Panc1 (cell line): ENCODE results near the gene PDE6A. TPM values are rescaled to one million over a fixed set of nuclear protein-coding genes. Genes with fewer than 3 reads are reported as not detected.

ENCODE experiments used
- ATAC-seq: fragments of 200-7000 bp; cut with Tn5 transposase; 2 replicates; pipeline ENCODE4 v1.9.1; 2020; ENCODE audit warnings: mild to moderate bottlenecking, moderate library complexity
- BruUV-seq: library from RNA; stranded (reverse); fragments of 400-500 nt; replicated peaks from 2 replicates; lab custom pipeline; 2021; lab: Mats Ljungman, UMichigan
- CTCF ChIA-PET: fragments of 300-600 bp; sonication (Branson Sonifier 250); formaldehyde crosslinking; loops from one replicate; lab custom pipeline; 2022; ENCODE audit warnings: antibody characterized with exemption; lab: Charles Lee
- POLR2A ChIA-PET: fragments of 300-600 bp; sonication (Branson Sonifier 250); formaldehyde crosslinking; loops from one replicate; lab custom pipeline; 2022; ENCODE audit warnings: antibody characterized with exemption; lab: Charles Lee
- DNase-seq: peaks from one replicate; pipeline ENCODE4 v3.0.0-alpha.2; 2010; ENCODE audit warnings: low read depth, low spot score
- H3K27ac ChIP-seq: 2 replicates; pipeline ENCODE4 v1.5.1; 2011; ENCODE audit warnings: mild to moderate bottlenecking, low read length, inconsistent platforms
- H3K27me3 ChIP-seq: fragments of 200-500 bp; sonication (Bioruptor generic); 2 replicates; pipeline ENCODE4 v1.6.0; 2014; ENCODE audit warnings: low read length, inconsistent platforms; ENCODE audit not compliant: control insufficient read depth, insufficient read depth
- H3K36me3 ChIP-seq: fragments of 200-500 bp; sonication (Bioruptor generic); 2 replicates; pipeline ENCODE4 v1.5.1; 2014; ENCODE audit warnings: inconsistent platforms, mild to moderate bottlenecking, low read length, moderate library complexity; ENCODE audit not compliant: control insufficient read depth, insufficient read depth
- H3K4me1 ChIP-seq: 2 replicates; pipeline ENCODE4 v1.5.1; 2011; ENCODE audit warnings: inconsistent platforms, mild to moderate bottlenecking, low read length, moderate library complexity; ENCODE audit not compliant: control insufficient read depth, insufficient read depth
- H3K4me3 ChIP-seq, 2 experiments: 2 replicates each; pipeline ENCODE4 v1.5.1; 2011 to 2012; ENCODE audit warnings: low read depth in 2 of 2, low read length in 2 of 2, mild to moderate bottlenecking in 2 of 2, inconsistent platforms in 1 of 2, moderate library complexity in 1 of 2
- H3K9me3 ChIP-seq: fragments of 200-500 bp; sonication (Bioruptor generic); 2 replicates; pipeline ENCODE4 v1.5.1; 2014; ENCODE audit warnings: low read depth, mild to moderate bottlenecking, inconsistent platforms, low read length, moderate library complexity; ENCODE audit not compliant: control insufficient read depth, insufficient read depth
- CTCF ChIP-seq: fragments of 450-650 bp; IDR thresholded peaks from 2 replicates; pipeline ENCODE4 v1.5.1; 2017; ENCODE audit warnings: mild to moderate bottlenecking
- POLR2AphosphoS5 ChIP-seq: IDR thresholded peaks from 2 replicates; pipeline ENCODE4 v1.6.1; 2012; ENCODE audit warnings: mild to moderate bottlenecking, low read depth, low read length, moderate library complexity
- REST ChIP-seq, 2 experiments: IDR thresholded peaks; 2 replicates each; pipeline ENCODE4 v1.6.1; 2011 to 2012; ENCODE audit warnings: low read depth in 2 of 2, control low read depth in 1 of 2, low read length in 1 of 2, mild to moderate bottlenecking in 1 of 2, moderate library complexity in 1 of 2; ENCODE audit not compliant: insufficient read depth in 1 of 2
- SIN3A ChIP-seq: IDR thresholded peaks from 2 replicates; pipeline ENCODE4 v1.6.1; 2012; ENCODE audit warnings: low read depth, mild to moderate bottlenecking, low read length, moderate library complexity, borderline replicate concordance; ENCODE audit not compliant: insufficient read depth
- TCF7L2 ChIP-seq: IDR thresholded peaks from 2 replicates; pipeline ENCODE4 v1.6.1; 2011; ENCODE audit warnings: mild to moderate bottlenecking, low read depth, low read length, inconsistent platforms
- in situ Hi-C: cut with HindIII; loops from 2 replicates; pipeline ENCODE4 v1.10.0; 2016; ENCODE audit warnings: low sequenced_read_pairs, low pct_unique_long_range_greater_than_20kb
- intact Hi-C: fragments of 100-400 bp; cut with micrococcal nuclease; formaldehyde crosslinking; loops from one replicate; pipeline ENCODE4 v1.10.0; 2022; ENCODE audit not compliant: unreplicated experiment
- total RNA-seq: library from RNA; stranded (reverse); gene quantifications from one replicate; pipeline ENCODE4 v1.2.1, GENCODE V29; 2021; ENCODE audit not compliant: unreplicated experiment

PDE6A gene
- total RNA-seq, 1 experiment from 2014 or later = 0.33 TPM

- TF ChIP-seq CTCF (no peak), SIN3A (no peak), REST (IDR thresholded peaks at IDR 0.05; ENCODE audit: insufficient read depth in 1 of 2, low read depth in 2 of 2, low read length in 1 of 2) (no peak), POLR2AphosphoS5 (no peak), TCF7L2 (no peak)
- no peak for DNase-seq
- peak overlapping the region; percentile 98 for H3K27ac ChIP-seq
- intact Hi-C loops (no loop called here), in situ Hi-C loops (no loop called here)
- no peaks in the 10 kb centered on the region for H3K9me3 ChIP-seq
- H3K36me3 ChIP-seq = no peaks in the 10 kb centered on the region
- ATAC-seq = no peak
- no peak overlapping the region for H3K4me3 ChIP-seq
- POLR2A ChIA-PET = no interaction called here
- CTCF ChIA-PET = no interaction called here
- no TSS peak for BruUV-seq
- peaks cover 60% of the 10 kb centered on the region for H3K4me1 ChIP-seq
- no peaks in the 10 kb centered on the region for H3K27me3 ChIP-seq
These were observed 3.5 kb downstream of the PDE6A start for GRCh38 chr5:149940941-149941644.

- ChIA-PET POLR2A (interaction anchor here (1.2 to 1.3 kb wide), 2 partner anchors 18 to 20 kb away, joined by 6 to 11 read pairs; partner anchors contain the start of gene SLC26A2), CTCF (interaction anchor here (0.9 to 1.3 kb wide), 2 partner anchors 20 to 22 kb away, joined by 4 to 5 read pairs; no protein-coding TSS in a partner anchor)
- no peak for ATAC-seq
- no peak for DNase-seq
- in situ Hi-C loops = no loop called here
- H3K4me3 ChIP-seq = no peak overlapping the region
- no peaks in the 10 kb centered on the region for H3K27me3 ChIP-seq
- peaks cover 64% of the 10 kb centered on the region for H3K4me1 ChIP-seq
- no peaks in the 10 kb centered on the region for H3K9me3 ChIP-seq
- intact Hi-C loops = no loop called here
- H3K27ac ChIP-seq = peak overlapping the region; percentile 98
- TF ChIP-seq SIN3A = no peak
- TF ChIP-seq CTCF = no peak
- no peak for TF ChIP-seq REST (IDR thresholded peaks at IDR 0.05; ENCODE audit: insufficient read depth in 1 of 2, low read depth in 2 of 2, low read length in 1 of 2)
- no peak for TF ChIP-seq POLR2AphosphoS5
- no peak for TF ChIP-seq TCF7L2
- no TSS peak for BruUV-seq
- no peaks in the 10 kb centered on the region for H3K36me3 ChIP-seq
These were observed 4.5 kb downstream of the PDE6A start for GRCh38 chr5:149940077-149940574.
